Activated CD8-positive, alpha-beta T cell treated with anti-CD3 and anti-CD28 coated beads for 36 hours (primary cell): ENCODE data around the gene SPAG16. TPM values are rescaled to one million over a fixed set of nuclear protein-coding genes. Genes with fewer than 3 reads are reported as not detected.

Experiments
- ATAC-seq: fragments of 200-7000 bp; cut with Tn5 transposase; one replicate; pipeline ENCODE4 v1.10.0; 2021; ENCODE audit warnings: mild to moderate bottlenecking, moderate library complexity
- CTCF ChIA-PET: fragments of 350-600 bp; sonication (Branson Sonifier 250); formaldehyde crosslinking; loops from one replicate; lab custom pipeline; 2021; ENCODE audit warnings: antibody characterized with exemption; lab: Charles Lee
- POLR2A ChIA-PET: fragments of 350-600 bp; sonication (Branson Sonifier 250); formaldehyde crosslinking; loops from one replicate; lab custom pipeline; 2021; ENCODE audit warnings: antibody characterized with exemption; lab: Charles Lee
- DNase-seq: peaks from one replicate; pipeline ENCODE4 v3.0.0-alpha.2; 2020
- H3K27ac Mint-ChIP-seq: one replicate; pipeline ENCODE4 v1.8.0; 2021; ENCODE audit warnings: mild to moderate bottlenecking, mixed read lengths
- H3K27me3 Mint-ChIP-seq: one replicate; pipeline ENCODE4 v1.8.0; 2021; ENCODE audit warnings: mixed read lengths
- H3K36me3 Mint-ChIP-seq: one replicate; pipeline ENCODE4 v1.8.0; 2021; ENCODE audit warnings: low read depth, mixed read lengths
- H3K4me1 Mint-ChIP-seq: one replicate; pipeline ENCODE4 v1.8.0; 2021; ENCODE audit warnings: low read depth, mixed read lengths
- H3K4me3 Mint-ChIP-seq: one replicate; pipeline ENCODE4 v1.8.0; 2021; ENCODE audit warnings: mild to moderate bottlenecking, moderate library complexity, mixed read lengths
- H3K9me3 Mint-ChIP-seq: one replicate; pipeline ENCODE4 v1.8.0; 2021; ENCODE audit warnings: mixed read lengths
- intact Hi-C: fragments of 100-400 bp; cut with micrococcal nuclease; formaldehyde crosslinking; loops from one replicate; pipeline ENCODE4 v1.10.0; 2022
- total RNA-seq, 2 experiments: library from RNA; stranded (reverse); gene quantifications; one replicate each; pipeline ENCODE4 v1.2.3, GENCODE V29; 2021
- TF ChIP-seq, protein P1 (sequence below): fragments of 200-600 bp; IDR thresholded peaks from one replicate; pipeline ENCODE4 v1.8.0; 2022; ENCODE audit warnings: antibody characterized with exemption, mild to moderate bottlenecking

Gene SPAG16
- total RNA-seq, 2 experiments from 2014 or later = 9.4 to 11.7 TPM

GRCh38 chr2:213281156-213281555 lies 3.1 kb upstream of the SPAG16 start:
- no peak for DNase-seq
- Mint-ChIP-seq H3K36me3 (peaks cover 5% of the 10 kb centered on the region), H3K27ac (no peak overlapping the region), H3K9me3 (no peaks in the 10 kb centered on the region), H3K4me3 (no peak overlapping the region), H3K4me1 (peaks cover 19% of the 10 kb centered on the region), H3K27me3 (no peaks in the 10 kb centered on the region)
- POLR2A ChIA-PET = no interaction called here
- TF ChIP-seq, protein P1, sequence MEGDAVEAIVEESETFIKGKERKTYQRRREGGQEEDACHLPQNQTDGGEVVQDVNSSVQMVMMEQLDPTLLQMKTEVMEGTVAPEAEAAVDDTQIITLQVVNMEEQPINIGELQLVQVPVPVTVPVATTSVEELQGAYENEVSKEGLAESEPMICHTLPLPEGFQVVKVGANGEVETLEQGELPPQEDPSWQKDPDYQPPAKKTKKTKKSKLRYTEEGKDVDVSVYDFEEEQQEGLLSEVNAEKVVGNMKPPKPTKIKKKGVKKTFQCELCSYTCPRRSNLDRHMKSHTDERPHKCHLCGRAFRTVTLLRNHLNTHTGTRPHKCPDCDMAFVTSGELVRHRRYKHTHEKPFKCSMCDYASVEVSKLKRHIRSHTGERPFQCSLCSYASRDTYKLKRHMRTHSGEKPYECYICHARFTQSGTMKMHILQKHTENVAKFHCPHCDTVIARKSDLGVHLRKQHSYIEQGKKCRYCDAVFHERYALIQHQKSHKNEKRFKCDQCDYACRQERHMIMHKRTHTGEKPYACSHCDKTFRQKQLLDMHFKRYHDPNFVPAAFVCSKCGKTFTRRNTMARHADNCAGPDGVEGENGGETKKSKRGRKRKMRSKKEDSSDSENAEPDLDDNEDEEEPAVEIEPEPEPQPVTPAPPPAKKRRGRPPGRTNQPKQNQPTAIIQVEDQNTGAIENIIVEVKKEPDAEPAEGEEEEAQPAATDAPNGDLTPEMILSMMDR = no peak
- CTCF ChIA-PET = no interaction called here
- ATAC-seq = no peak
- intact Hi-C loops = no loop called here

GRCh38 chr2:213285404-213285803 lies 1.1 kb downstream of the SPAG16 start:
- no peak for ATAC-seq

GRCh38 chr2:213286161-213286560 lies 1.9 kb downstream of the SPAG16 start:
- no peak for DNase-seq
- TF ChIP-seq, protein P1 = no peak
- Mint-ChIP-seq H3K4me1 (peaks cover 24% of the 10 kb centered on the region), H3K4me3 (no peak overlapping the region), H3K36me3 (no peaks in the 10 kb centered on the region), H3K27ac (no peak overlapping the region), H3K9me3 (no peaks in the 10 kb centered on the region), H3K27me3 (no peaks in the 10 kb centered on the region)
- ChIA-PET CTCF (no interaction called here), POLR2A (no interaction called here)
- intact Hi-C loops = no loop called here
- no peak for ATAC-seq

More at GRCh38 chr2:213285404-213285803, 1.1 kb downstream of the SPAG16 start:
- Mint-ChIP-seq H3K9me3 (no peaks in the 10 kb centered on the region), H3K4me3 (peak overlapping the region; percentile 84), H3K4me1 (peaks cover 24% of the 10 kb centered on the region), H3K36me3 (no peaks in the 10 kb centered on the region), H3K27ac (no peak overlapping the region), H3K27me3 (no peaks in the 10 kb centered on the region)
- DNase-seq = no peak
- POLR2A ChIA-PET = interaction anchor here (0.7 kb wide), 1 partner anchor 537 kb away, joined by 3 read pairs; no protein-coding TSS in a partner anchor
- TF ChIP-seq, protein P1 = no peak
- intact Hi-C loops = no loop called here
- CTCF ChIA-PET = no interaction called here

DNA sequence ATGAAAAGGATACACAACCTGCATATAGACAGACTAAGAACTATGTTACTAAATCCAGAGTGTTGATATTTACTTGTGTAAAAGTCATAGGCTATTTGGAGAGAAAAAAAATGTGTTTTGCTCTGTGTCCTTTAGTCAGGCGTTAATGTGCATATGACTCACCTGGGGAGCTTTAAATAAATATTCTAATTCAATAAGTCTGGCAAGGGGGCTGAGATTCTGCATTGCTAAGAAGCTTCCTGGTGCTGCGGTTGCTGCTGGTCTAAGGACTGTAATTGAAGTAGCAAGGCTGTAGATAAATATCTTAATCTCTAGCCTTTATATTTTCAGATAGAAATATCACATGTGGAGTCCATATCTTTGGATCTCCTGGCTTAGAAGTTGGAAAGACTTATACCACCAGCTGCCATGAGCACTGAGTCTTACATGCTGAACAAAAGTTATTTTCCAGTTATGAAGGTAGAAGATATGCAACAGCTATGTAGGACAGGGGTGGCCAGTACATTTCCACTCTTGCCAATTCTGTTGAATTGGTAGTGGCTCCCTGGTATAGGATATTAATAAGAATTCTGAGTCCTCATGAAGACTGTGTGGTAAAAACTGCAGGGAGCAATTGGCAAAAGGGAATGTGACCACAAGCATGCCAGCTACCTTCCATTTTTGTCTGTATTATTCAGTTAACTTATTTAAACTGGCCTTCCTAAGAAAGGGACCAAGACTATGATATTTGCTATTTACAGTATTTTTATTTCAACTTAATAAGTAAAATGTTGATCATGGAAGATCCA lies 4.8 kb downstream of the SPAG16 start:
- Mint-ChIP-seq H3K4me3 (no peak overlapping the region), H3K9me3 (no peaks in the 10 kb centered on the region), H3K36me3 (no peaks in the 10 kb centered on the region), H3K4me1 (peaks cover 14% of the 10 kb centered on the region), H3K27ac (no peak overlapping the region), H3K27me3 (no peaks in the 10 kb centered on the region)
- TF ChIP-seq, protein P1 = no peak
- DNase-seq = no peak
- CTCF ChIA-PET = no interaction called here
- intact Hi-C loops = no loop called here
- ATAC-seq = no peak
- POLR2A ChIA-PET = no interaction called here

GRCh38 chr2:213290501-213290900 lies 6.2 kb downstream of the SPAG16 start:
- Mint-ChIP-seq H3K9me3 (no peaks in the 10 kb centered on the region), H3K36me3 (no peaks in the 10 kb centered on the region), H3K4me3 (no peak overlapping the region), H3K27me3 (no peaks in the 10 kb centered on the region), H3K4me1 (peaks cover 9% of the 10 kb centered on the region), H3K27ac (no peak overlapping the region)
- ATAC-seq (no peak), DNase-seq (no peak)
- CTCF ChIA-PET = no interaction called here
- TF ChIP-seq, protein P1 = no peak
- POLR2A ChIA-PET = no interaction called here
- intact Hi-C loops = no loop called here
